ENCODE results near the gene NFE2L1.
A peak's percentile ranks its signal among the peaks of the same experiment; 100 is the strongest.

The NFE2L1 gene

DNA sequence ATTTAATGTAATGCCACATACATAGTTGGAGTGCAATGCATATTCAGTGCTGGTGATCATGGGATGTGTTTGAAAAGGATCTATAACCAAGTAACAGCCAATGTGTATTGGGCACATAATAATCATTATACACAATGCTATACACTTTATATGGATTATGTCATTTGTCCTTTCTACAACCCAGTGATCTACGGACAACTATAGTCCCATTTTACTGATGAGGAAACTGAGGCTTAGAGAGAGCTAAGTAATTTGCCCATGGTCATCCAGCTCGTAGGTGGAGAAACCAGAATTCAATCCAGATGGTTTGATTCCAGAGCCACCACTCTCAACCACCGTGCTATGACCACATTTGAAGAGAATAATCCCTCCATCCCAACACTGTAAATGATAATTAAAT lies 38.0 kb upstream of the NFE2L1 start:
- H3K4me1 ChIP-seq (ENCODE audit: insufficient read depth, poor library complexity, severe bottlenecking), result peaks cover 3% of the 10 kb centered on the region
- ATAC-seq (ENCODE audit: low read depth) (no peak), DNase-seq (ENCODE audit: low spot score) (no peak)
- TF ChIP-seq, protein P1, sequence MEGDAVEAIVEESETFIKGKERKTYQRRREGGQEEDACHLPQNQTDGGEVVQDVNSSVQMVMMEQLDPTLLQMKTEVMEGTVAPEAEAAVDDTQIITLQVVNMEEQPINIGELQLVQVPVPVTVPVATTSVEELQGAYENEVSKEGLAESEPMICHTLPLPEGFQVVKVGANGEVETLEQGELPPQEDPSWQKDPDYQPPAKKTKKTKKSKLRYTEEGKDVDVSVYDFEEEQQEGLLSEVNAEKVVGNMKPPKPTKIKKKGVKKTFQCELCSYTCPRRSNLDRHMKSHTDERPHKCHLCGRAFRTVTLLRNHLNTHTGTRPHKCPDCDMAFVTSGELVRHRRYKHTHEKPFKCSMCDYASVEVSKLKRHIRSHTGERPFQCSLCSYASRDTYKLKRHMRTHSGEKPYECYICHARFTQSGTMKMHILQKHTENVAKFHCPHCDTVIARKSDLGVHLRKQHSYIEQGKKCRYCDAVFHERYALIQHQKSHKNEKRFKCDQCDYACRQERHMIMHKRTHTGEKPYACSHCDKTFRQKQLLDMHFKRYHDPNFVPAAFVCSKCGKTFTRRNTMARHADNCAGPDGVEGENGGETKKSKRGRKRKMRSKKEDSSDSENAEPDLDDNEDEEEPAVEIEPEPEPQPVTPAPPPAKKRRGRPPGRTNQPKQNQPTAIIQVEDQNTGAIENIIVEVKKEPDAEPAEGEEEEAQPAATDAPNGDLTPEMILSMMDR (IDR thresholded peaks at IDR 0.05; ENCODE audit: poor library complexity, severe bottlenecking), result no peak
- no peaks in the 10 kb centered on the region for H3K9me3 ChIP-seq (ENCODE audit: severe bottlenecking)
- no peaks in the 10 kb centered on the region for H3K27me3 ChIP-seq (ENCODE audit: insufficient read depth, poor library complexity, severe bottlenecking)
- H3K4me3 ChIP-seq (ENCODE audit: severe bottlenecking), result no peak overlapping the region
- H3K27ac ChIP-seq (ENCODE audit: poor library complexity, severe bottlenecking), result no peak overlapping the region
- H3K36me3 ChIP-seq (ENCODE audit: low read depth), result no peaks in the 10 kb centered on the region

DNA sequence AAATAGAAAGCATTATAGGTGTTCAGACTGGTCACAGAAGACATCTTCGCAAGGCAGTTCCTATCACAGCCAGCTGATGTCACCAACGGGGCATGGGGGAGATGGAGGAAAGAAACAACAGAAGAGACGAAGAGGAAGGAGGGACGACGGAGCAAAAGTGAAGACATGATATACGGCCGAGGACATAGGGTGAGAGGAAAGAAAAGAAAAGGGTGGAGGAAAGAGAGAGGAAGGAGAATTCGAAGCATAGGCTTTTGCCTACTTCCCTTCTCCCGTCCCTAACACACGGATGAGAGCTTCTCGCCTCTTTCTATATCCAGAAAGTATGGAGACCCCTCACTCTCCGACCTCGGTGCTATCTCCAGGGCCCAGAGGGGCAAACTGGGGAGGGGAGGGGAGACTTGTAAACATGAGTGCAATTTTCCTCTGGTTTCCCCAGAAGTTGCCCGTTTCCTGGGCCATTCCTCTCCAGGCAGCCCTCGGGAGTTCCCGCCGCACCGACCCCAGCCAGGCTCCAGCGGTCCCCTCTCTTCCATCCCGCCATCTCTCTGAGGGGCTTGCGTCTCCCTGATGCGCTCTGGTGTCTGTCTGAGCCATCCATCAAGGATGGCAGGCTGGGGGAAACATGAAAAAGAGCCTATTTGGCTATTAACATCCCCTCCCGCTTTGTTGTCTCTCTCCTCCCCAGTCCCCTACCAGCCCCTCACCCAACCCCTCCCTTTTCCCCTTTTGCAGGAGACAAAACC lies 36.6 kb upstream of the NFE2L1 start:
- H3K27ac ChIP-seq (ENCODE audit: poor library complexity, severe bottlenecking), result no peak overlapping the region

DNA sequence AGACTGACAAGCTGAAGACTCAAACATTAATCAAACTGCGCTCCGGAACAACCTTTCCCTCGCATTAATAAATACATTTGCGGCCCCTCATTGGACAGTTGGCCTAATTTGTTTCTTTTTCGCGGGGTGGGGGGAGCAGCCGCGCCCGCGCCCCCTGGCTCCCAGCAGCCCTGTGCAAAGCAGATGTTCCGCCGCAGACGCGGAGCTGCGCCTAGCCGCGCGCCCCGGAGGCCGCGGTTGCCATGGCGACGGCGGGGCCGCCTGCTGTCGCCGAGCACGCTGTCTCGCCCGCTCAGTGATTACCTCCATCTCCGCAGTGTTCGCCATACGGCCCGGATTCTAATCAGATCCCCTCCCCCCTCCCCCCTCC lies 36.0 kb upstream of the NFE2L1 start:
- Histone ChIP-seq H3K27me3 (ENCODE audit: insufficient read depth, poor library complexity, severe bottlenecking) (no peaks in the 10 kb centered on the region), H3K4me3 (ENCODE audit: severe bottlenecking) (peak overlapping the region; percentile 6), H3K27ac (ENCODE audit: poor library complexity, severe bottlenecking) (no peak overlapping the region), H3K4me1 (ENCODE audit: insufficient read depth, poor library complexity, severe bottlenecking) (no peaks in the 10 kb centered on the region), H3K9me3 (ENCODE audit: severe bottlenecking) (no peaks in the 10 kb centered on the region), H3K36me3 (ENCODE audit: low read depth) (no peaks in the 10 kb centered on the region)
- DNase-seq (ENCODE audit: low spot score) (no peak), ATAC-seq (ENCODE audit: low read depth) (no peak; the same call in 2 of the 3 replicates)
- TF ChIP-seq, protein P1 (IDR thresholded peaks at IDR 0.05; ENCODE audit: poor library complexity, severe bottlenecking), result no peak

More for the DNA sequence above, 36.6 kb upstream of the NFE2L1 start:
- Histone ChIP-seq H3K36me3 (ENCODE audit: low read depth) (no peaks in the 10 kb centered on the region), H3K9me3 (ENCODE audit: severe bottlenecking) (no peaks in the 10 kb centered on the region), H3K4me1 (ENCODE audit: insufficient read depth, poor library complexity, severe bottlenecking) (no peaks in the 10 kb centered on the region), H3K27me3 (ENCODE audit: insufficient read depth, poor library complexity, severe bottlenecking) (no peaks in the 10 kb centered on the region), H3K4me3 (ENCODE audit: severe bottlenecking) (no peak overlapping the region)
- DNase-seq (ENCODE audit: low spot score) (no peak), ATAC-seq (ENCODE audit: low read depth) (0 out of 3 replicates have a peak, but pooled peaks have one; percentile 37)
- TF ChIP-seq, protein P1 (IDR thresholded peaks at IDR 0.05; ENCODE audit: poor library complexity, severe bottlenecking), result peak; percentile 46

DNA sequence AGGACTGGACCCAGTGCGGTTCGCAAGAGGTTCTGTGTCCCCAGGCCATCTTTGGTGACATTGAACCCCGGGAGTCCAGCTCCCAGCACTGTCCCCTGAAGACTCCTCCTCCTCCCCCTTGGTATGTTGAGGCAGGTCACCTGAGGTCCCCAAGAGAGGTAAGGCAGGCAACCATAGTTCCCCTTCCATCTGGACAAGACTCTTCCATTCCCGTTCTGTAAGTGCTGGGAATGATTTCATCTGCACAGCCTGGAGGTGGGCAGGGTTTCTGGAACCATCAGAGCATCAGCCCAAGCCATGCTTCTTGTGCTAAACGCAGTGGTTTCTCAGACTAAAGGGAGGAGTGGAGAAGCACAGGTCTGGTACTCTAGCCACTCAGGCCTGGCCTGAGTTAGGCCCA lies 35.5 kb upstream of the NFE2L1 start:
- TF ChIP-seq, protein P1 (IDR thresholded peaks at IDR 0.05; ENCODE audit: poor library complexity, severe bottlenecking), result no peak
- no peaks in the 10 kb centered on the region for H3K4me1 ChIP-seq (ENCODE audit: insufficient read depth, poor library complexity, severe bottlenecking)
- H3K27me3 ChIP-seq (ENCODE audit: insufficient read depth, poor library complexity, severe bottlenecking), result no peaks in the 10 kb centered on the region

More for the DNA sequence above, 35.5 kb upstream of the NFE2L1 start:
- Histone ChIP-seq H3K27ac (ENCODE audit: poor library complexity, severe bottlenecking) (no peak overlapping the region), H3K9me3 (ENCODE audit: severe bottlenecking) (no peaks in the 10 kb centered on the region), H3K4me3 (ENCODE audit: severe bottlenecking) (no peak overlapping the region), H3K36me3 (ENCODE audit: low read depth) (no peaks in the 10 kb centered on the region)
- ATAC-seq (ENCODE audit: low read depth) (no peak), DNase-seq (ENCODE audit: low spot score) (no peak)
